Bronchial smooth muscle cell (primary cell): ENCODE results near the gene TMEM163. TPM values are rescaled to one million over a fixed set of nuclear protein-coding genes. Genes with fewer than 3 reads are reported as not detected.

Experiments used
- total RNA-seq: library from RNA; depleted of rRNA; stranded (reverse); fragments of >200 nt; gene quantifications from 2 replicates; pipeline ENCODE4 v1.2.1, GENCODE V29; 2014

Gene TMEM163
- not detected in 2 replicates for total RNA-seq

DNA sequence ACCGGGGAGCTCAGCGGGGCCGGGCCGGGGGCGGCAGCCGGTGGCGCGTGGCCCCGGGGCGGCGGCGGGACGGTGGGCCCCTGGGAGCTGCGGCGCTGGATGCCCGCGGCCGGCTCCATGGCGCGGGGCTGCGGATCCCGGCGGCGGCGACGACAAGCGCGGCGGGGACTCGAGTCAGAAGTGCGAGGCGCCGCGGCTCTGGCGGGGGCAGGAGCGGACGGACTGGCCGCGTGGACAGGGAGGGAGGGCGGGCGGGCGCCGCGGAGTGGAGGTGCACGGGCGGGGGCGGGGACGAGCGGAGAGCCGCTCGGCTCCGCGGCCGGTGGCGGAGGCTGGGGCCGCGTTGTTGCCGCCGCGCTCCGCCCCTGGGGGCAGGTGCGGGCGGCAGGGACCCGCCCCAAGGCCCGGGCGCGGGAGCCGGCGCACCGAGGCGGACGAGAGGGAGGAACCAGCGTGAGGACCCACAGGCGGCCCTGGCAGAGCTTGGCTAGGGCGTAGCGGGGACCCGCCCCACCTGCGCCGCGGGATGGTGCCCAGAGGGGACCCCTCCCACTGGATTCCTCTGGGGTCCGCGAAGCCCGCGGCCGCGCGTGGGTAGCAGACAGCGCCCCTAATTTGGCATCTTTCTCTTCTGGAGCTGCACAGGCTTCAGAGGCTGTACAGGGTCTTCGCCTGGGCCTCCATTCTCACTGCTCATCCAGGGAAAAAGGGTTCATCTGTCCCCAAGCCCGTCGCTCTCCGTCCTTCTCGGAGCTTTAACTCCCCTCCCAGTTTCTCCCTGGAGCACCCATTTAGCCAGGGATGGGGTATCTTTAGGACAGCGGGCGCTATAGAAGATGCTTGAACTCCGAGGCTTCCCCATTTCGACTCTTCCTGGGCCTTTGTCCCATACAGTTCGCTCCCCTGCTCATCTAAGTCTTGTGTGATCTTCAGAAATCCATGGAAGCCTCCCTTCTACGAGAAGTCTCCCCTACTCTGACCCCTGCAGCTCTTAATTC is at the start of gene TMEM163:
Gene TMEM163 (minus strand): TSS at position 184 of the 998 bp plus-strand sequence.

Other genes starting within 250 kb of the TMEM163 start
- gene ACMSD, start 119.6 kb upstream of the TMEM163 start, total RNA-seq, result not detected in 2 replicates
- gene CCNT2, start 199.8 kb upstream of the TMEM163 start, total RNA-seq, result 16.7 and 19.1 TPM in 2 replicates